Measurements from ENCODE around the gene DBX1. TPM values are rescaled to one million over a fixed set of nuclear protein-coding genes. Genes with fewer than 3 reads are reported as not detected.
A peak's percentile ranks its signal among the peaks of the same experiment; 100 is the strongest.

The DBX1 gene
- total RNA-seq, 4 donors from 2014 or later = not detected

DNA sequence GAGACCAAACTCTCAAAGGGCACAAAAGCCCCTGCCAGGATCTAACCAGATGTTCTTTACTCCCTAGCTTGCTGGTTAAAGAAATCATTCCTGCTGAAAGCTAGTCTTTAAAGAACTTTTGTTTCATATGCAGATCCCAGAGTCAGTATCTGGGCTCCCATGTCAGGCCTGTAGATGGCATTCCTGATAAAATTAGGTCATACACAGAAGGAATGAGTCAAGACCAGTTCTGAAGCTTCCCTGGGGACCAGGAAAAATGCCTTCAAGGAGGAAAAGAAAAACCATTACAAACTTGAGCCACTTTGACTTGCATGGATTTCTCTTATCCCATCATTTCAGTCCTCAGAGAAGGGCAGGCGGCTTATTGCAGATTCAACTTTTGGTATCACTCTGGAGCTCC, 5.9 kb downstream of the DBX1 start:
- peaks cover 0 to 24% (median 3%) of the 10 kb centered on the region in 3 donors for H3K4me1 ChIP-seq
- H3K9me3 ChIP-seq = no peaks in the 10 kb centered on the region
- 90 to 91% methylated on average over 1 of the region's 1 CpG for WGBS, 2 donors (ENCODE audit: low coverage in 1 of 2)
- no peaks in the 10 kb centered on the region for H3K36me3 ChIP-seq
- no peak overlapping the region for H3K27ac ChIP-seq
- H3K27me3 ChIP-seq = peaks cover 64% of the 10 kb centered on the region
- H3K4me3 ChIP-seq = no peak overlapping the region
- TF ChIP-seq POLR2A (IDR thresholded peaks at IDR 0.05) (no peak), EP300 (IDR thresholded peaks at IDR 0.05) (no peak)
- TF ChIP-seq, protein P1, sequence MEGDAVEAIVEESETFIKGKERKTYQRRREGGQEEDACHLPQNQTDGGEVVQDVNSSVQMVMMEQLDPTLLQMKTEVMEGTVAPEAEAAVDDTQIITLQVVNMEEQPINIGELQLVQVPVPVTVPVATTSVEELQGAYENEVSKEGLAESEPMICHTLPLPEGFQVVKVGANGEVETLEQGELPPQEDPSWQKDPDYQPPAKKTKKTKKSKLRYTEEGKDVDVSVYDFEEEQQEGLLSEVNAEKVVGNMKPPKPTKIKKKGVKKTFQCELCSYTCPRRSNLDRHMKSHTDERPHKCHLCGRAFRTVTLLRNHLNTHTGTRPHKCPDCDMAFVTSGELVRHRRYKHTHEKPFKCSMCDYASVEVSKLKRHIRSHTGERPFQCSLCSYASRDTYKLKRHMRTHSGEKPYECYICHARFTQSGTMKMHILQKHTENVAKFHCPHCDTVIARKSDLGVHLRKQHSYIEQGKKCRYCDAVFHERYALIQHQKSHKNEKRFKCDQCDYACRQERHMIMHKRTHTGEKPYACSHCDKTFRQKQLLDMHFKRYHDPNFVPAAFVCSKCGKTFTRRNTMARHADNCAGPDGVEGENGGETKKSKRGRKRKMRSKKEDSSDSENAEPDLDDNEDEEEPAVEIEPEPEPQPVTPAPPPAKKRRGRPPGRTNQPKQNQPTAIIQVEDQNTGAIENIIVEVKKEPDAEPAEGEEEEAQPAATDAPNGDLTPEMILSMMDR (IDR thresholded peaks at IDR 0.05) = no peak
- no peak for ATAC-seq

DNA sequence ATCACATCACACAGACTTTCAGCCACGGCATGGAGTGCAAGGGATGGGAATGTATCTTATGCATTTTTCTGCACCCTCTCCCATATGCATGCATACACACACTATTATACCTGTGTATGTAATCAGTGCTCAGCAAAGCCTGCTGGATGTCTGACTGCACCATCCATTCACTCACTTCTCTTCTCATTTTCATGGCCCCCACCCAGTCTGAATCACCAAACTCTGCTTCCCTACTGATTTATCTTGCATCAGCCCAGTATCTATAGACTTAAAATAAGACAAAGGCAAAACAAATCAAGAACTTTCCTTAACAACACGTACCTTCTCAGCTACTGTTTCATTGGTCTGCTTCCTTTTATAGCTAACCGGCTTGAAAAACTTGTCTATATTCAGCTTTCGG, 21.6 kb downstream of the DBX1 start:
- Histone ChIP-seq H3K4me1 (no peaks in the 10 kb centered on the region), H3K4me3 (no peak overlapping the region), H3K27ac (no peak overlapping the region), H3K27me3 (peaks cover 16% of the 10 kb centered on the region), H3K9me3 (no peaks in the 10 kb centered on the region), H3K36me3 (no peaks in the 10 kb centered on the region)
- no peak for ATAC-seq
- TF ChIP-seq POLR2AphosphoS5 (IDR thresholded peaks at IDR 0.05) = no peak
- no peak for TF ChIP-seq EP300 (IDR thresholded peaks at IDR 0.05)
- TF ChIP-seq, protein P1 (IDR thresholded peaks at IDR 0.05) = no peak
- TF ChIP-seq POLR2A (IDR thresholded peaks at IDR 0.05) = no peak
- WGBS, 2 donors (ENCODE audit: low coverage in 1 of 2) = 81 to 83% methylated on average over 4 of the region's 4 CpGs

- TF ChIP-seq, protein P1 (IDR thresholded peaks at IDR 0.05) = no peak
- TF ChIP-seq POLR2AphosphoS5 (IDR thresholded peaks at IDR 0.05) (no peak), EP300 (IDR thresholded peaks at IDR 0.05) (no peak), POLR2A (IDR thresholded peaks at IDR 0.05) (no peak)
- ATAC-seq = no peak
These were observed 22.6 kb downstream of the DBX1 start for GRCh38 chr11:20137637-20138036.

GRCh38 chr11:20134991-20135736, 25.1 kb downstream of the DBX1 start:
- ATAC-seq = no peak
- H3K27me3 ChIP-seq = peaks cover 7% of the 10 kb centered on the region
- TF ChIP-seq POLR2A (IDR thresholded peaks at IDR 0.05) (no peak), EP300 (IDR thresholded peaks at IDR 0.05) (no peak), POLR2AphosphoS5 (IDR thresholded peaks at IDR 0.05) (no peak)
- TF ChIP-seq, protein P1 (IDR thresholded peaks at IDR 0.05) = no peak

More at GRCh38 chr11:20137637-20138036, 22.6 kb downstream of the DBX1 start:
- Histone ChIP-seq H3K36me3 (no peaks in the 10 kb centered on the region), H3K27ac (no peak overlapping the region), H3K4me1 (peaks cover 0 to 1% (median 0%) of the 10 kb centered on the region in 3 donors), H3K4me3 (no peak overlapping the region), H3K9me3 (no peaks in the 10 kb centered on the region), H3K27me3 (peaks cover 12% of the 10 kb centered on the region)

GRCh38 chr11:20132667-20133039, 27.6 kb downstream of the DBX1 start:
- peak overlapping the region in 1 of 2 donors; percentile 54 for H3K4me3 ChIP-seq
- peaks cover 0 to 13% (median 3%) of the 10 kb centered on the region in 3 donors for H3K4me1 ChIP-seq

More at GRCh38 chr11:20134991-20135736, 25.1 kb downstream of the DBX1 start:
- 63 to 95% methylated on average over 3 to 4 of the region's 5 CpGs for WGBS, 2 donors (ENCODE audit: low coverage in 1 of 2)
- Histone ChIP-seq H3K9me3 (no peaks in the 10 kb centered on the region), H3K4me3 (no peak overlapping the region), H3K27ac (no peak overlapping the region), H3K4me1 (peaks cover 0 to 13% (median 3%) of the 10 kb centered on the region in 3 donors), H3K36me3 (no peaks in the 10 kb centered on the region)

More at GRCh38 chr11:20132667-20133039, 27.6 kb downstream of the DBX1 start:
- Histone ChIP-seq H3K27ac (no peak overlapping the region), H3K36me3 (no peaks in the 10 kb centered on the region), H3K27me3 (no peaks in the 10 kb centered on the region), H3K9me3 (no peaks in the 10 kb centered on the region)
- WGBS, 2 donors (ENCODE audit: low coverage in 1 of 2) = 40 to 51% methylated on average over 8 of the region's 8 CpGs
- TF ChIP-seq EP300 (IDR thresholded peaks at IDR 0.05) (no peak), POLR2AphosphoS5 (IDR thresholded peaks at IDR 0.05) (no peak), POLR2A (IDR thresholded peaks at IDR 0.05) (no peak)
- TF ChIP-seq, protein P1 (IDR thresholded peaks at IDR 0.05) = no peak
- no peak for ATAC-seq
